ENCODE data around the gene SMYD3.

Gene SMYD3

GRCh38 chr1:246226041-246226440 lies 281.0 kb downstream of the SMYD3 start:
- TF ChIP-seq ZNF274 (IDR thresholded peaks at IDR 0.05; ENCODE audit: low read depth, low read length): no peak
- H3K4me3 ChIP-seq (ENCODE audit: low read length): no peak overlapping the region

DNA sequence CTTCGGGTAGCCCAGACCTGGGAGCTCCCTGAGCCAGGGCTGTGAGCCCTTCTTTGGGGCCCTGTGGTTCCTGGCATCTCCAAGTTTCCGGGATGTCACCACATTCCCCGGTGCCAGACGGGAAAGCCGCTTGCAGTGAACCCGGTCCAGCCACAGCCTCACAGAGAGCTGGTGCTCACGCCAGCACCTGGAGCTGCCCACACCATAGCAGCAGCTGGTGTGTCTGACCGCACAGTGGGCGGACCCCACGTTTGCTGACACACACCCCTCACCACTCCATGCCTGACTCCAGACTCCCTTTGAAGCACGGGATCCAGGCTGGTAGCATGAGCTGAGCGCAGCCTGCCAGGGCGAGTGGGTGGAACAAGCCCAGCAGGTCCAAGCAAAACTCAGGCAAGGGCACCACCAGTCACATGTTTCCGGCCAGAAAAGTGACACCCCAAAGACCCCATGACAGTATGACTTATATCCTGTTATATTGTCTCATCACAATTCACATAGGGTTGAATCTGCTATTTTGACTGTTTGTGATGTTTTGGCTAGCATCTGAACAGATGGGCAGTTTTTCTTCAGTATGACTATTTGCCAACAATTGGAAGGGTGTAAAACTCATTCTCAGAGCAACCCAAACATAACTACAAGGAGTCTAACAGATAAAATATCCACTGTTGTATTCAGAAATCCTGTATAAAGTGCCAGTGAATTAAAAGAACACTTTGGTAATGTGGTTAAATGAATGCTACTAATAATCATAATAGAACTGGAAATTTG lies 285.4 kb downstream of the SMYD3 start:
- TF ChIP-seq ZNF274 (IDR thresholded peaks at IDR 0.05; ENCODE audit: low read depth, low read length): no peak
- no peak overlapping the region for H3K4me3 ChIP-seq (ENCODE audit: low read length)

DNA sequence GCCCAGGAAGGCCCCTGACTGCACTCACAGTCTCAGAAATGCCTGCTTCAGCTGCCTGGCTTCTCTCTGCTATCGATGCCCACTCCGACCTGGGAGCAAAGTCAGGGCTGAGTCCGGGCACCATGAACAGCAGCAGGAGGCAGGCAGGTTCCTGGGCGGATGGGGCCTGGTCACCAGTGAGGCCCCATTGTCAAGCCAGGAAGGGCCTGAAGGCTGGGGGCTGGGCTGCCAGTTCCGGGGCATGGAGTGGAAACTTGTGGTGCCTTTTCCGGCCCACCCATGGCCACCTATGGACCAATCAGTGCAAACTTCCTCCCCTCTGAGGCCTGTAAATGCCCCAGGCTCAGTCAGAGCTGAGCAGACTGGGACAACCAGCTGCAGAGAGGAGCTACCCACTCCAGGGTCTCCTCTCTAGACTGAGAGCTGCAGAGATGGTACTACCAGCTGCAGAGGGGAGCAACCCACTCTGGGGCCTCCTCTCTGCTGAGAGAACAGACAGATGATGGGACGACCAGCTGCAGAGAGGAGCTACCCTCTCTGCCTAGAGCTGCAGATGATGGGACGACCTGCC lies 286.5 kb downstream of the SMYD3 start:
- TF ChIP-seq ZNF274 (IDR thresholded peaks at IDR 0.05; ENCODE audit: low read depth, low read length): no peak
- no peak overlapping the region for H3K4me3 ChIP-seq (ENCODE audit: low read length)

DNA sequence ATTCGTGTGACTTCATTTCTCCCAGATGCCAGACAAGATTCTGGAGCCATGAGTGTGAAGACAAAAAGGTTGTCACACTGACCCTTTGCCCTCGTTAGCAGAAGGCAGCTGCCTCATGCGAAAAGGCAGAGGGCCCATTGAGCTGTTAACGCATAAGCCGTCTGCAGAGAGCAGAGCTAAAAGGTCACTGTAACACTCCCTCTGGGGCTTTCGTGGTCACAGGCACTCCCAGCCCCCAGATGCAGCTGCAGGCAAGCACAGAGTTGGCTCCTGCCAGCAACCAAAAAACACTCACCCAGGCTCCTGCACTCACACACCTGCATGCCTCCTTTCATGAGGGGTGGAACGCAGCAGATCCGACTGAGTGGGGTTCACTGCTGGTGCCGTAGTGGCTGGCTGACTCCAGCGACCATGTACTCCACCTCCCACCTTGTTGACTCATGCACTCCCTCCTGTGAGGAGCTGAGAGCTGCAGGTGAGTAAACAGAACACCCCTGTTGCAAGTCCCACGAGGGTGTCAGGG lies 287.5 kb downstream of the SMYD3 start:
- TF ChIP-seq ZNF274 (IDR thresholded peaks at IDR 0.05; ENCODE audit: low read depth, low read length): no peak

GRCh38 chr1:246218686-246219085 lies 288.4 kb downstream of the SMYD3 start:
- TF ChIP-seq ZNF274 (IDR thresholded peaks at IDR 0.05; ENCODE audit: low read depth, low read length): no peak
- H3K4me3 ChIP-seq (ENCODE audit: low read length): no peak overlapping the region

More for the DNA sequence above, 287.5 kb downstream of the SMYD3 start:
- no peak overlapping the region for H3K4me3 ChIP-seq (ENCODE audit: low read length)

DNA sequence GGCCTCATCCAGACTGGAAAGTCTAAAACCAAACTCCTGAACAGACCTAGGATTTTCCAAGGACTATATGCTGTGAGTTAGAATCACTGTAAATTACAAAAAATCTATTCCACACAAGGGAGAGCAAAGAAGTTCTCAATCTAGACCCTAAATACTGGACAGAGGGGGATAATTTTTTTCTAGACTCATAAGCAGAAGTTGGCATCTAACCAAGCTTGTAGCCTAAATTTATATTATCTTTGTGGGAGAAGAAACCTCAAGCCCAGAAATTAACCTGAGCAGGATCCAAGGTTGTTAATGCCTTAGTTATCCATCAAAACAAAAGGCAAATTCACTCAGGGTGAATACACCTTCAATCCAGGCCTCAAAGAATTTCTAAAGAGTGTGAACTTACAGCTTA lies 290.2 kb downstream of the SMYD3 start:
- no peak for TF ChIP-seq ZNF274 (IDR thresholded peaks at IDR 0.05; ENCODE audit: low read depth, low read length)
- no peak overlapping the region for H3K4me3 ChIP-seq (ENCODE audit: low read length)

GRCh38 chr1:246215510-246215903 lies 291.6 kb downstream of the SMYD3 start:
- TF ChIP-seq ZNF274 (IDR thresholded peaks at IDR 0.05; ENCODE audit: low read depth, low read length): no peak
- no peak overlapping the region for H3K4me3 ChIP-seq (ENCODE audit: low read length)

DNA sequence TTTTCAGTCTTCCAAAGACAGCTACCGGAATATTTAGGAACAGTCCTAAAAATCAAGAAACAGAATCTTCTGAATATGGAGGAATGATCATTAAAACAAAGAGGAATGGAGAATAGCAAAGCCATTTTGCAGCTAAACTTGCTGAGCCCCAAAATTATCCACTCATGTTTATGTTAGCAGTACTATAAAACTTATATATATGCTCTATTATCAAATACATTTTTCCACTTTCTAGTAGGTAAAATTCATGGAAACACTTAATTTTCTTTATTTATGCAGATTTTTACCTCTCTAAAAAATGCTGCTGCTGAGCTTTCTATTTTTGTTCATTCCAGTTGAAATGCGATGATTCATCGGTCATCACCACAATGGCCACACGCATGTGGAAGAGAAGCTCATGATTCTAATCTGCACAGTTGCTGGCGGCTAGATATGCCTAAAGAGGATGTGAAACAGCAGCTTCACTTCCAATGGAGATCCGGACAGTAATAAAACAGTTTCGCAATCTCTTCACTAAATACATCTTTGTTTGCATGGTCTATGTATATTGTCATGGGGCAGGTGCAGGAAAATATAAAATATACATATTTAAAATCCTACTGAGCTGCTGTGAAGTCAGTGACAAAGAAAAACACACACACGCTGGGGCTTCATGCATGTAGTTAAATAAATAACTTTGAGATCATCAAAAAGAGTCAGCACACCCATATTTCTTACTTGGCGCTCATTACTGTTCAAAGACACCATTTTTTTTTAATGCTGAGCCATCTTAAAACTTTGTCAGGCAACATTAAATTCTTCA lies 292.2 kb downstream of the SMYD3 start:
- H3K4me3 ChIP-seq (ENCODE audit: low read length): no peak overlapping the region
- TF ChIP-seq ZNF274 (IDR thresholded peaks at IDR 0.05; ENCODE audit: low read depth, low read length): no peak

DNA sequence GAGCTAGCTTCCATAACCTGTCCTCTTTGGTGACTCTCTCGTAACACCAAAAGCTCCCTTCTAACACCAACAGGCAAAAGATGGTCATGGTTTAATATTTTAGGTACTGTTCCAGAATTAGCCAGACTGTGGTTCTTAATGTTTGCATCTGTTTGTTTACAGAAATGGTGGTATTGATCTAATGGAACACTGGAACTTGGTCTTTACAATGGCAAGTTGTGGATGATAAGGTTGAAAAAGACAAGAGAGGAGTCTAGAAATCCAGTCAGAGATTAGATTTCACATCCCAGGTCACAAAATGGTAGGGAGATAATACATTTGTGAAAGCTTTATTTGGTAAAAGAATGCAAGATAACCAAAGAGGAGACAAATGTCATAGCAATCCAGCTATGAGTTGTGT lies 293.1 kb downstream of the SMYD3 start:
- TF ChIP-seq ZNF274 (IDR thresholded peaks at IDR 0.05; ENCODE audit: low read depth, low read length): no peak
- no peak overlapping the region for H3K4me3 ChIP-seq (ENCODE audit: low read length)

- no peak overlapping the region for H3K4me3 ChIP-seq (ENCODE audit: low read length)
Measured at GRCh38 chr1:246213502-246213901, 293.6 kb downstream of the SMYD3 start.

DNA sequence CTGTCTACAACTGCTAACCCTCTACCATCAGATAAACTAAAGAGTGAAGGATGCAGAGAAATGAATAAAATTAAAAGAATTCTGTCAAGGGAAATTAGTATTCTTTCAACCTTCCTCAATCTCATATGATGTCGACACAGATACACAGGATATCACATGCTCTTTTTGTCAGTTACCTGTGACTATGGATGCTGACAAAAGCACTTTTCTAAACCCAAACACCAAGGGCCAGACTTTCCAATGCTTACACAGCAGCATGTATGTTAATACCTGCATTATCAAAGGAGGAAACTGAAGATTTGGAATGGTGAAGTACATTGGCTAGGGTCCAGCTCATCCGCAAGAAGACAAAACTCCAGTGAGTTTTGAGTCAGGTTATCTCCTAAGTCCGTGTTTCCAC lies 294.0 kb downstream of the SMYD3 start:
- H3K4me3 ChIP-seq (ENCODE audit: low read length): no peak overlapping the region
- TF ChIP-seq ZNF274 (IDR thresholded peaks at IDR 0.05; ENCODE audit: low read depth, low read length): no peak

More at GRCh38 chr1:246213502-246213901, 293.6 kb downstream of the SMYD3 start:
- no peak for TF ChIP-seq ZNF274 (IDR thresholded peaks at IDR 0.05; ENCODE audit: low read depth, low read length)

DNA sequence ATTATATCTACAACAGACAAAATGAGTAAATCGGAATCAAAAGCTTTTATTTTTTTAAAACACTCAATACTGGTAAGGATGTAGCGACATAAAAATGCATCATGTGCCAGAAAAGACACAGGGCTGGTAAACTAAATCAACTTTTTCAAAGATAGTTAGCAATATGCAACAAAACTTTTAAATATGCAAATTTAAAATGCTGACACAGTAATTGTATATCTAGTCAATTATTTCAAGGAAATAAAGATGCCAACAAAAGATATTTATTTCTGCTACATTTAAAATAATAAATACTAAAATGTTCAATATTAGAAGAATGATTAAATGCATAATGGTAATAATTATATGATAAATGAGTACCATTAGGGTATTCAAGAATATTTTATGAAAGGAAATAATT lies 295.1 kb downstream of the SMYD3 start:
- no peak for TF ChIP-seq ZNF274 (IDR thresholded peaks at IDR 0.05; ENCODE audit: low read depth, low read length)
- H3K4me3 ChIP-seq (ENCODE audit: low read length): no peak overlapping the region

- H3K4me3 ChIP-seq (ENCODE audit: low read length): no peak overlapping the region
- no peak for TF ChIP-seq ZNF274 (IDR thresholded peaks at IDR 0.05; ENCODE audit: low read depth, low read length)
Measured at GRCh38 chr1:246210756-246211155, 296.3 kb downstream of the SMYD3 start.

- TF ChIP-seq ZNF274 (IDR thresholded peaks at IDR 0.05; ENCODE audit: low read depth, low read length): no peak
- H3K4me3 ChIP-seq (ENCODE audit: low read length): no peak overlapping the region
Measured at GRCh38 chr1:246208105-246208504, 299.0 kb downstream of the SMYD3 start.
